Measurements from ENCODE around the gene ZBTB20. TPM values are rescaled to one million over a fixed set of nuclear protein-coding genes. Genes with fewer than 3 reads are reported as not detected.

ZBTB20 gene
- total RNA-seq, 1 donor = 32.9 TPM

DNA sequence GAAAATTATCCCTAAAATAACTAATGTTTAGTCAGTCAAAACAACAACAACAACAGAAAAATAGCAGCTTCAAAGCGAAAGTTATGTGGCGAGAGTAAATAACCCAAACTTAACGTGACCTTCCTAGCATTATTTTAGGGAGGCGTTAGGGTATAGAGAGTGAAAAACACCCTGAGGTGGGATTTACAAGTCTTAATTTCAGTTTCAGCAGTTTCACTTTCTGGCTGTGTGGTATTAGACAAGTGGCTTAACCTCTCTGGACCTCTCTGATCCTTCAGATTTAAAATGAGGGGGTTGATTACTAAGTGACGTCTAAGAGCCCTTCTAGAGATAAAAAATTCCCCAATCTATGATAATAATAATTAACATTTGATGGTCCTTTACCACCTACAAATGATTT, 291.2 kb downstream of the ZBTB20 start:
- no peaks in the 10 kb centered on the region for H3K36me3 ChIP-seq (ENCODE audit: insufficient read depth, low read length)
- no peak overlapping the region for H3K27ac ChIP-seq (ENCODE audit: low read depth, low read length)
- no peak overlapping the region for H3K4me2 ChIP-seq (ENCODE audit: insufficient read depth, low read length)
- no peaks in the 10 kb centered on the region for H3K4me1 ChIP-seq (ENCODE audit: insufficient read depth, low read length)
- no peaks in the 10 kb centered on the region for H3K9me3 ChIP-seq (ENCODE audit: low read depth, low read length)
- TF ChIP-seq, protein P1, sequence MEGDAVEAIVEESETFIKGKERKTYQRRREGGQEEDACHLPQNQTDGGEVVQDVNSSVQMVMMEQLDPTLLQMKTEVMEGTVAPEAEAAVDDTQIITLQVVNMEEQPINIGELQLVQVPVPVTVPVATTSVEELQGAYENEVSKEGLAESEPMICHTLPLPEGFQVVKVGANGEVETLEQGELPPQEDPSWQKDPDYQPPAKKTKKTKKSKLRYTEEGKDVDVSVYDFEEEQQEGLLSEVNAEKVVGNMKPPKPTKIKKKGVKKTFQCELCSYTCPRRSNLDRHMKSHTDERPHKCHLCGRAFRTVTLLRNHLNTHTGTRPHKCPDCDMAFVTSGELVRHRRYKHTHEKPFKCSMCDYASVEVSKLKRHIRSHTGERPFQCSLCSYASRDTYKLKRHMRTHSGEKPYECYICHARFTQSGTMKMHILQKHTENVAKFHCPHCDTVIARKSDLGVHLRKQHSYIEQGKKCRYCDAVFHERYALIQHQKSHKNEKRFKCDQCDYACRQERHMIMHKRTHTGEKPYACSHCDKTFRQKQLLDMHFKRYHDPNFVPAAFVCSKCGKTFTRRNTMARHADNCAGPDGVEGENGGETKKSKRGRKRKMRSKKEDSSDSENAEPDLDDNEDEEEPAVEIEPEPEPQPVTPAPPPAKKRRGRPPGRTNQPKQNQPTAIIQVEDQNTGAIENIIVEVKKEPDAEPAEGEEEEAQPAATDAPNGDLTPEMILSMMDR (IDR thresholded peaks at IDR 0.05; ENCODE audit: extremely low read depth, low read depth, low read length) = no peak
- no peak for DNase-seq (ENCODE audit: insufficient read length, low spot score, missing footprints)
- no peaks in the 10 kb centered on the region for H3K79me2 ChIP-seq (ENCODE audit: insufficient read depth, low read length)
- H4K20me1 ChIP-seq (ENCODE audit: insufficient read depth, low read length) = no peaks in the 10 kb centered on the region
- no peak overlapping the region for H2AFZ ChIP-seq (ENCODE audit: low read length)
- H3K27me3 ChIP-seq (ENCODE audit: insufficient read depth, low read length) = no peaks in the 10 kb centered on the region
- H3K4me3 ChIP-seq (ENCODE audit: insufficient read depth, low read length) = no peak overlapping the region

DNA sequence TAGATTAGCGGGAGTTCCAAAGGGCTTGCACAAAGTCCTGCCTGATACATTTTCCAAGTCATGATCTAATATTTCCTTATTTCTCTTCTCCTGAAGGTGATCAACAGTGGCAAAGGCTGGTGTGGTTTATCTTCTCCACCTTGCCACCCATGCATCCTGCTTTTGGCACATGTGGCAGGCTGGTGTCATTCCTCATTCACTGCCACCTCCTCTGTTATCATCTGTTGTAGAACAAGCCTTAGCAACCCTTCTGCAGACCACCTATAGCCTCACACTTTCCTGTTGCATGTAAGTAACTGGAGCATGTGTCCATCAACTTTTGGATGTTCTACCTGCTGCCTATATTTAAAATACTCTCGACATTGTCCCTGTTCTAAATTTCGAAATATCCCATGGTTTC, 294.1 kb downstream of the ZBTB20 start:
- H3K27me3 ChIP-seq (ENCODE audit: insufficient read depth, low read length) = no peaks in the 10 kb centered on the region
- no peaks in the 10 kb centered on the region for H3K79me2 ChIP-seq (ENCODE audit: insufficient read depth, low read length)
- H3K4me3 ChIP-seq (ENCODE audit: insufficient read depth, low read length) = no peak overlapping the region
- TF ChIP-seq, protein P1 (IDR thresholded peaks at IDR 0.05; ENCODE audit: extremely low read depth, low read depth, low read length) = no peak
- no peaks in the 10 kb centered on the region for H3K9me3 ChIP-seq (ENCODE audit: low read depth, low read length)
- no peaks in the 10 kb centered on the region for H3K36me3 ChIP-seq (ENCODE audit: insufficient read depth, low read length)
- no peak overlapping the region for H3K4me2 ChIP-seq (ENCODE audit: insufficient read depth, low read length)
- no peaks in the 10 kb centered on the region for H4K20me1 ChIP-seq (ENCODE audit: insufficient read depth, low read length)
- no peak overlapping the region for H2AFZ ChIP-seq (ENCODE audit: low read length)
- H3K27ac ChIP-seq (ENCODE audit: low read depth, low read length) = no peak overlapping the region
- DNase-seq (ENCODE audit: insufficient read length, low spot score, missing footprints) = no peak
- H3K4me1 ChIP-seq (ENCODE audit: insufficient read depth, low read length) = no peaks in the 10 kb centered on the region

DNA sequence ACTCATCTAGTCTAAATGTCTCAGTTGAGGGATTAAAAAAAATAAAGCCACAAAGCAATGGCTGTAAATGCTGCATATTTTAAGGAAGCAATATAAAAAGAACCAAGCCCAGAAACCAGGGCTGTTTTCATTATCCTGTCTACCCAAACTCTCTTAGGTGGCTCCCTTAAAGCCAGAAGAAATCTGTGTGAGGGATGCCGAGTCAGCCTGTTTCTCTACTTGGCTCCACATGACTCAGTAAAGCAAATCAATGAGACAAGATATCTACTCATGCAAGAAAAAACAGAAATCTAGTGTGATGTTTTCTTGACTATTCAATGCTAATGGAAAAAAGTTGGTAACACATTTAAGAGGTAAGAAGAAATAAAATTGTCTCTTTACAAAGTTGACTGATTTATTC, 296.2 kb downstream of the ZBTB20 start:
- DNase-seq (ENCODE audit: insufficient read length, low spot score, missing footprints) = peak; percentile 19
- Histone ChIP-seq H3K9me3 (ENCODE audit: low read depth, low read length) (no peaks in the 10 kb centered on the region), H2AFZ (ENCODE audit: low read length) (no peak overlapping the region), H3K4me2 (ENCODE audit: insufficient read depth, low read length) (no peak overlapping the region), H3K27ac (ENCODE audit: low read depth, low read length) (no peak overlapping the region), H3K4me1 (ENCODE audit: insufficient read depth, low read length) (peaks cover 8% of the 10 kb centered on the region), H3K79me2 (ENCODE audit: insufficient read depth, low read length) (no peaks in the 10 kb centered on the region), H4K20me1 (ENCODE audit: insufficient read depth, low read length) (no peaks in the 10 kb centered on the region), H3K27me3 (ENCODE audit: insufficient read depth, low read length) (no peaks in the 10 kb centered on the region), H3K36me3 (ENCODE audit: insufficient read depth, low read length) (no peaks in the 10 kb centered on the region), H3K4me3 (ENCODE audit: insufficient read depth, low read length) (no peak overlapping the region)
- TF ChIP-seq, protein P1 (IDR thresholded peaks at IDR 0.05; ENCODE audit: extremely low read depth, low read depth, low read length) = no peak

DNA sequence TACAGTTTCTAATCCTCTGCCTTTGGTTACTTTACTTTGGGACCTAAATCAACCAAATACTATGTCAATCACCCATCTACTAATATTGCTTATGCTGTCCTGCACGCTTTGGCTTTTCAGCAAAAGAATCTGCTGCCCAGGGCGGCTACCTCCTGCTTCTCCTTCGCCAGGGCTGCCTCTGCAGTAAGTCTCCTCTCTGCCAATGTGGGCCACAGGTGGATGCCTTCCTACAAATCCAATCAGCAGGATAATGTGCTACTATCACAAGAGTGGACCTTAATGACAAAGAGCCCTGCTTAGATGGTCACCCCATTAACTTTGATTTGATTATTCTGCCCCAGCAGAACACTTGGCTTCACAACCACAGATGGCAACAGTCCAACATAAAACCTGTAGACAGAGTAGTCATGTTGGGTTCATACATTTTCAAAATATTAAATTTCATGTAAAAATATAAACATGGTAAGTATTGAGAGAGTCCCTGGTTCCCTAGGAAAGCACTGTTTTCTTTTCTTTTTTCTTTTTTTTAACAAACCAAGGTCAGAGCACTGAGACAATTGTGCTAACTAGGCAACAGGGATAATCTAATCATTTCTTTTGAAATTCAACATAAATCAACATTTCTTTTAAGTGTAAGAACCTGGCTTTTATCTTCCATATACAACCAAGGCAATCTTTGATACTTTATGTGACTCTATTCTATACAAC, 298.3 kb downstream of the ZBTB20 start:
- Histone ChIP-seq H3K36me3 (ENCODE audit: insufficient read depth, low read length) (no peaks in the 10 kb centered on the region), H3K4me1 (ENCODE audit: insufficient read depth, low read length) (peaks cover 8% of the 10 kb centered on the region), H3K27me3 (ENCODE audit: insufficient read depth, low read length) (no peaks in the 10 kb centered on the region), H2AFZ (ENCODE audit: low read length) (no peak overlapping the region), H3K4me2 (ENCODE audit: insufficient read depth, low read length) (no peak overlapping the region), H3K27ac (ENCODE audit: low read depth, low read length) (no peak overlapping the region), H4K20me1 (ENCODE audit: insufficient read depth, low read length) (no peaks in the 10 kb centered on the region), H3K9me3 (ENCODE audit: low read depth, low read length) (no peaks in the 10 kb centered on the region), H3K4me3 (ENCODE audit: insufficient read depth, low read length) (no peak overlapping the region), H3K79me2 (ENCODE audit: insufficient read depth, low read length) (no peaks in the 10 kb centered on the region)
- DNase-seq (ENCODE audit: insufficient read length, low spot score, missing footprints) = no peak
- TF ChIP-seq, protein P1 (IDR thresholded peaks at IDR 0.05; ENCODE audit: extremely low read depth, low read depth, low read length) = no peak
